Right lobe of liver (tissue), 6 donors: ENCODE measurements around the gene ZNF74. TPM values are rescaled to one million over a fixed set of nuclear protein-coding genes. Genes with fewer than 3 reads are reported as not detected.

ENCODE experiments used
- ATAC-seq, 4 donors: fragments of 200-7000 bp; cut with Tn5 transposase; one replicate each; pipeline ENCODE4 v1.9.1; 2020; ENCODE audit warnings: mild to moderate bottlenecking in 4 of 4, moderate library complexity in 4 of 4
- DNase-seq, 3 donors: peaks; one replicate each; pipeline ENCODE4 v3.0.0-alpha.2; 2020
- H3K27ac ChIP-seq, 3 donors: fragments of 200-600 bp; one replicate each; pipeline ENCODE4 v1.8.0; 2022
- H3K27me3 ChIP-seq, 2 donors: fragments of 200-600 bp; one replicate each; pipeline ENCODE4 v1.8.0; 2022
- H3K36me3 ChIP-seq, 4 donors: fragments of 200-600 bp; sonication (generic) in 1 of 4; one replicate each; pipeline versions ENCODE4 v1.5.1 to v1.8.0; 2017 to 2022; ENCODE audit warnings: control low read depth in 1 of 4
- H3K4me1 ChIP-seq, 4 donors: fragments of 200-600 bp; sonication (generic) in 1 of 4; one replicate each; pipeline versions ENCODE4 v1.5.1 to v1.8.0; 2017 to 2022; ENCODE audit warnings: control low read depth in 1 of 4
- H3K4me3 ChIP-seq, 3 donors: fragments of 200-600 bp; one replicate each; pipeline ENCODE4 v1.8.0; 2022
- H3K9me3 ChIP-seq, 4 donors: fragments of 200-600 bp; sonication (generic) in 1 of 4; one replicate each; pipeline versions ENCODE4 v1.5.1 to v1.8.0; 2017 to 2022; ENCODE audit warnings: control low read depth in 1 of 4
- POLR2A ChIP-seq: fragments of 450-650 bp; IDR thresholded peaks from one replicate; pipeline ENCODE4 v1.6.1; 2017; ENCODE audit warnings: antibody characterized with exemption, mild to moderate bottlenecking
- WGBS: methylation state at CpG from one replicate; pipeline ENCODE4 v1.1.6; 2018; ENCODE audit warnings: low coverage, low lambda C conversion rate; ENCODE audit not compliant: insufficient coverage; ENCODE audit errors: missing lambda C conversion rate; 5-methylcytosine and 5-hydroxymethylcytosine counted together
- intact Hi-C, 2 donors: fragments of 100-400 bp; cut with DNase I; formaldehyde crosslinking; loops; one replicate each; pipeline versions ENCODE4 v1.11.2 to v1.14.1; 2022
- total RNA-seq, 6 experiments: library from RNA; depleted of rRNA in 2 of 6; stranded (reverse); fragments of >200 nt in 2 of 6; fragmentation: NEBNext Ultra II Directional in 3 of 6; extraction: Animal tissue kit (Norgen Biotek cat#: 25700) in 3 of 6; gene quantifications; one replicate each; pipeline versions ENCODE4 v1.1.0 to v1.2.4, GENCODE V29; 2016 to 2023
- TF ChIP-seq, protein P1 (sequence below), 4 donors: fragments of 200-600 bp in 3 of 4; fragments of 450-650 bp in 1 of 4; IDR thresholded peaks; one replicate each; pipeline versions ENCODE4 v1.5.1 to v1.8.0; 2016 to 2022; ENCODE audit warnings: antibody characterized with exemption in 4 of 4, mild to moderate bottlenecking in 2 of 4
- donor health status: DM: no; HTN: yes; CAD: no.
- donor health status: DM: no; HTN: no; CAD: no.
- donor health status: DM: no; HTN: no; CAD: no.
- donor health status: DM: no; HTN: yes; CAD: no.
- donor health status: DM: no; HTN: yes; CAD: no.

ZNF74 gene
- total RNA-seq, 6 experiments from 2014 or later = 3.2 to 6.6 (median 3.4) TPM

DNA sequence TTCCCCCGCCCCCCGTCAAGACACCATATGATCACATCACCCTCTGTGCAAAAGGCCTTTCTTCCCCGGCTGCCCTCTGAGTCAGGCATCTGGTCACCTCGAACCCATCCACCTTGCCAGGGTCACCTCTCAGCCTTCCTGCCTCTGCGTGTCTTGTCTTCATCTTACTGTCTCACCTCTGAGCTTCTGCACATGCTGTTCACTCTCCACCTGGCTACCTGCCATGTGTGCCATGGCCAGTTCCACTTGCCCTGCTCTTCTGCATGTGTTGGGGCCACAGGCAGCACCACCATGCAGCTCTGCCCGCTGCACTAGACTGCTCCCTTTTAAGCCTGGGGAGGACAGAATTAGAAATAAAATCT, 9.8 kb downstream of the ZNF74 start:
- Histone ChIP-seq H3K4me1 (peaks cover 0 to 13% (median 4%) of the 10 kb centered on the region in 4 donors), H3K4me3 (no peak overlapping the region), H3K27me3 (no peaks in the 10 kb centered on the region), H3K36me3 (peaks cover 0 to 11% (median 0%) of the 10 kb centered on the region in 4 donors), H3K9me3 (no peaks in the 10 kb centered on the region), H3K27ac (no peak overlapping the region)
- DNase-seq = peak in 1 of 3 donors; percentile 54
- WGBS = 93% methylated on average over 4 of the region's 6 CpGs
- no peak for TF ChIP-seq POLR2A
- TF ChIP-seq, protein P1, sequence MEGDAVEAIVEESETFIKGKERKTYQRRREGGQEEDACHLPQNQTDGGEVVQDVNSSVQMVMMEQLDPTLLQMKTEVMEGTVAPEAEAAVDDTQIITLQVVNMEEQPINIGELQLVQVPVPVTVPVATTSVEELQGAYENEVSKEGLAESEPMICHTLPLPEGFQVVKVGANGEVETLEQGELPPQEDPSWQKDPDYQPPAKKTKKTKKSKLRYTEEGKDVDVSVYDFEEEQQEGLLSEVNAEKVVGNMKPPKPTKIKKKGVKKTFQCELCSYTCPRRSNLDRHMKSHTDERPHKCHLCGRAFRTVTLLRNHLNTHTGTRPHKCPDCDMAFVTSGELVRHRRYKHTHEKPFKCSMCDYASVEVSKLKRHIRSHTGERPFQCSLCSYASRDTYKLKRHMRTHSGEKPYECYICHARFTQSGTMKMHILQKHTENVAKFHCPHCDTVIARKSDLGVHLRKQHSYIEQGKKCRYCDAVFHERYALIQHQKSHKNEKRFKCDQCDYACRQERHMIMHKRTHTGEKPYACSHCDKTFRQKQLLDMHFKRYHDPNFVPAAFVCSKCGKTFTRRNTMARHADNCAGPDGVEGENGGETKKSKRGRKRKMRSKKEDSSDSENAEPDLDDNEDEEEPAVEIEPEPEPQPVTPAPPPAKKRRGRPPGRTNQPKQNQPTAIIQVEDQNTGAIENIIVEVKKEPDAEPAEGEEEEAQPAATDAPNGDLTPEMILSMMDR (IDR thresholded peaks at IDR 0.05) = no peak
- intact Hi-C loops = no loop called here
- no peak for ATAC-seq

DNA sequence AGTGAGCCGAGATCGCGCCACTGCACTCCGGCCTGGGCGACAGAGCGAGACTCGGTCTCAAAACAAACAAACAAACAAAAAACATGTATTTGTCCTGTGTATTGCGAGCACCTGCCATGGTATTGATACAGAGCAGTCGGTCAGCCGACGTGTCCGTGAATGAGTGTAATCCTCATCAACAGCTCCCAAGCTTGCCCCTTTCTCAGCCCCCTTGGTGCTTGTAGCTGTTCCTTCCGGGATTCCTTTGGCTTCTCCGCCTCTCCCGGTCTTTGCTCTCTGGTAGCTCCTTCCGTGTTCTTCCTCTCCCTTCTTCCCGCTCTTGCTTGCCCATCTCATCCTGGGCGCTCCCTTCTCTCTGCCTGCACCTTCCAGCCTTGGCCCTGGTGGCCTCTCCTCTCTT, 10.9 kb downstream of the ZNF74 start:
- no peak overlapping the region for H3K4me3 ChIP-seq
- intact Hi-C loops = no loop called here
- H3K4me1 ChIP-seq = peaks cover 0 to 7% (median 3%) of the 10 kb centered on the region in 4 donors
- H3K36me3 ChIP-seq = peaks cover 0 to 11% (median 0%) of the 10 kb centered on the region in 4 donors
- TF ChIP-seq, protein P1 (IDR thresholded peaks at IDR 0.05) = no peak
- TF ChIP-seq POLR2A = no peak
- H3K27me3 ChIP-seq = no peaks in the 10 kb centered on the region
- WGBS = 98% methylated on average over 10 of the region's 18 CpGs
- DNase-seq = peak in 1 of 3 donors; percentile 24
- no peaks in the 10 kb centered on the region for H3K9me3 ChIP-seq
- no peak for ATAC-seq
- H3K27ac ChIP-seq = no peak overlapping the region

DNA sequence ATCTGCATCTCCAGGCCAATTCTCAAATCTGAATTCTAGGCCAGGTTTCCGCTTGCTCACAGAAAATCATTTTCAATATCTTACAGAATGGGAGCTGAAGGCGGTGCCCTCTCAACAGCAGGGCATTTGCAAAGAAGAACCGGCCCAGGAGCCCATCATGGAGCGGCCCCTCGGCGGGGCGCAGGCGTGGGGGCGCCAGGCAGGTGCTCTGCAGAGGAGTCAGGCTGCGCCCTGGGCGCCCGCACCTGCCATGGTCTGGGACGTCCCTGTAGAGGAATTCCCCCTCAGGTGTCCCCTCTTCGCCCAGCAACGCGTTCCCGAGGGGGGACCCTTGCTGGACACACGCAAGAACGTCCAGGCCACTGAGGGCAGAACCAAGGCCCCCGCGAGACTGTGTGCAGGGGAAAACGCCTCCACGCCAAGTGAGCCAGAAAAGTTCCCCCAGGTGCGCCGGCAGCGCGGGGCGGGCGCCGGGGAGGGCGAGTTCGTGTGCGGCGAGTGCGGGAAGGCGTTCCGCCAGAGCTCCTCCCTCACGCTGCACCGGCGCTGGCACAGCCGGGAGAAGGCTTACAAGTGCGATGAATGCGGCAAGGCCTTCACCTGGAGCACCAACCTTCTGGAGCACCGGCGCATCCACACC, 11.5 kb downstream of the ZNF74 start:
- ATAC-seq (no peak), DNase-seq (peak in 1 of 3 donors; percentile 42)
- H3K4me1 ChIP-seq = peaks cover 0 to 7% (median 3%) of the 10 kb centered on the region in 4 donors
- intact Hi-C loops = no loop called here
- peaks cover 0 to 11% (median 0%) of the 10 kb centered on the region in 4 donors for H3K36me3 ChIP-seq
- H3K27ac ChIP-seq = no peak overlapping the region
- no peaks in the 10 kb centered on the region for H3K9me3 ChIP-seq
- TF ChIP-seq POLR2A = no peak
- TF ChIP-seq, protein P1 (IDR thresholded peaks at IDR 0.05) = no peak
- H3K27me3 ChIP-seq = no peaks in the 10 kb centered on the region
- WGBS = 98% methylated on average over 16 of the region's 45 CpGs
- H3K4me3 ChIP-seq = no peak overlapping the region

DNA sequence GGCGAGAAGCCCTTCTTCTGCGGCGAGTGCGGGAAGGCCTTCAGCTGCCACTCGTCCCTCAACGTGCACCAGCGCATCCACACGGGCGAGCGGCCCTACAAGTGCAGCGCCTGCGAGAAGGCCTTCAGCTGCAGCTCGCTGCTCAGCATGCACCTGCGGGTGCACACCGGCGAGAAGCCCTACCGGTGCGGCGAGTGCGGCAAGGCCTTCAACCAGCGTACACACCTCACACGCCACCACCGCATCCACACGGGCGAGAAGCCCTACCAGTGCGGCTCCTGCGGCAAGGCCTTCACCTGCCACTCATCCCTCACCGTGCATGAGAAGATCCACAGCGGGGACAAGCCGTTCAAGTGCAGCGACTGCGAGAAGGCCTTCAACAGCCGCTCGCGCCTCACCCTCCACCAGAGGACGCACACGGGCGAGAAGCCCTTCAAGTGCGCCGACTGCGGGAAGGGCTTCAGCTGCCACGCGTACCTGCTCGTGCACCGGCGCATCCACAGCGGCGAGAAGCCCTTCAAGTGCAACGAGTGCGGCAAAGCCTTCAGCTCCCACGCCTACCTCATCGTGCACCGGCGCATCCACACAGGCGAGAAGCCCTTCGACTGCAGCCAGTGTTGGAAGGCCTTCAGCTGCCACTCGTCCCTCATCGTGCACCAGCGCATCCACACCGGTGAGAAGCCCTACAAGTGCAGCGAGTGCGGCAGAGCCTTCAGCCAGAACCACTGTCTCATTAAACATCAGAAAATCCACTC, 12.2 kb downstream of the ZNF74 start:
- 100% methylated on average over 1 of the region's 62 CpGs for WGBS
- no peaks in the 10 kb centered on the region for H3K9me3 ChIP-seq
- ATAC-seq (no peak), DNase-seq (peak in 1 of 3 donors; percentile 36)
- H3K4me3 ChIP-seq = no peak overlapping the region
- H3K36me3 ChIP-seq = peaks cover 0 to 11% (median 0%) of the 10 kb centered on the region in 4 donors
- peaks cover 0 to 7% (median 3%) of the 10 kb centered on the region in 4 donors for H3K4me1 ChIP-seq
- intact Hi-C loops = no loop called here
- H3K27ac ChIP-seq = no peak overlapping the region
- no peaks in the 10 kb centered on the region for H3K27me3 ChIP-seq
- TF ChIP-seq, protein P1 (IDR thresholded peaks at IDR 0.05) = no peak
- TF ChIP-seq POLR2A = no peak
